NT2/D1 (cell line): Measurements from ENCODE around the gene CRACR2B.

Experiments
- DNase-seq: peaks from one replicate; pipeline ENCODE4 v3.0.0-alpha.2; 2011; ENCODE audit warnings: low read depth, low spot score
- H3K27me3 ChIP-seq: 2 replicates; pipeline ENCODE4 v1.6.0; 2011; ENCODE audit warnings: mild to moderate bottlenecking; ENCODE audit not compliant: insufficient read length, insufficient read depth
- H3K36me3 ChIP-seq: 2 replicates; pipeline ENCODE4 v1.6.1; 2011; ENCODE audit warnings: mild to moderate bottlenecking, low read length, mixed read lengths; ENCODE audit not compliant: insufficient read depth, insufficient read length
- H3K4me1 ChIP-seq: 2 replicates; pipeline ENCODE4 v1.5.1; 2011; ENCODE audit not compliant: insufficient read depth, insufficient read length
- H3K4me3 ChIP-seq: 2 replicates; pipeline ENCODE4 v1.5.1; 2011; ENCODE audit warnings: low read depth; ENCODE audit not compliant: insufficient read length
- H3K9ac ChIP-seq: 2 replicates; pipeline ENCODE4 v1.6.0; 2011; ENCODE audit warnings: low read depth; ENCODE audit not compliant: insufficient read length
- H3K9me3 ChIP-seq: 2 replicates; pipeline ENCODE4 v1.5.1; 2011; ENCODE audit warnings: mild to moderate bottlenecking, low read length; ENCODE audit not compliant: insufficient read depth
- SUZ12 ChIP-seq: IDR thresholded peaks from 2 replicates; pipeline ENCODE4 v1.6.1; 2011; ENCODE audit not compliant: insufficient read length, insufficient read depth; ENCODE audit errors: extremely low read depth
- YY1 ChIP-seq: IDR thresholded peaks from 2 replicates; pipeline ENCODE4 v1.6.1; 2011; ENCODE audit not compliant: insufficient read length, insufficient read depth
- ZNF274 ChIP-seq: IDR thresholded peaks from 2 replicates; pipeline ENCODE4 v1.6.1; 2011; ENCODE audit warnings: mild to moderate bottlenecking, low read depth, low read length

Gene CRACR2B

GRCh38 chr11:797296-798092 is 30.2 kb upstream of the CRACR2B start:
- peak overlapping the region; percentile 94 for H3K4me3 ChIP-seq
- peaks cover 38% of the 10 kb centered on the region for H3K4me1 ChIP-seq
- H3K27me3 ChIP-seq = no peaks in the 10 kb centered on the region
- no peak for DNase-seq
- peak overlapping the region; percentile 88 for H3K9ac ChIP-seq
- TF ChIP-seq SUZ12 = no peak
- no peak for TF ChIP-seq ZNF274
- no peaks in the 10 kb centered on the region for H3K9me3 ChIP-seq
- H3K36me3 ChIP-seq = peaks cover 60% of the 10 kb centered on the region

- no peak for TF ChIP-seq YY1
- TF ChIP-seq ZNF274 = no peak
- TF ChIP-seq SUZ12 = no peak
- Histone ChIP-seq H3K9me3 (no peaks in the 10 kb centered on the region), H3K27me3 (no peaks in the 10 kb centered on the region), H3K9ac (peak within 1 kb of the TSS; percentile 88), H3K4me1 (peaks cover 40% of the 10 kb centered on the region), H3K36me3 (peaks cover 61% of the 10 kb centered on the region), H3K4me3 (peak within 1 kb of the TSS; percentile 94)
- no peak for DNase-seq
Measured at GRCh38 chr11:798093-798713, 29.5 kb upstream of the CRACR2B start, which contains the start of gene SLC25A22. Gene SLC25A22, minus strand, starts transcription at chr11:798281. Its CDS starts 3,275 bp downstream, at chr11:795006.

- Histone ChIP-seq H3K4me3 (no peak overlapping the region), H3K9ac (peak overlapping the region; percentile 50), H3K27me3 (no peaks in the 10 kb centered on the region), H3K4me1 (peaks cover 42% of the 10 kb centered on the region), H3K36me3 (peaks cover 53% of the 10 kb centered on the region), H3K9me3 (no peaks in the 10 kb centered on the region)
- no peak for DNase-seq
- TF ChIP-seq SUZ12 (no peak), YY1 (no peak), ZNF274 (no peak)
Measured at GRCh38 chr11:799641-800316, 27.9 kb upstream of the CRACR2B start.

GRCh38 chr11:800473-800872 is 27.2 kb upstream of the CRACR2B start:
- Histone ChIP-seq H3K4me3 (no peak overlapping the region), H3K9me3 (no peaks in the 10 kb centered on the region), H3K9ac (peak overlapping the region; percentile 21), H3K36me3 (peaks cover 52% of the 10 kb centered on the region), H3K27me3 (no peaks in the 10 kb centered on the region), H3K4me1 (peaks cover 37% of the 10 kb centered on the region)
- TF ChIP-seq SUZ12 (no peak), YY1 (no peak), ZNF274 (no peak)
- no peak for DNase-seq

- Histone ChIP-seq H3K9me3 (no peaks in the 10 kb centered on the region), H3K4me1 (peaks cover 32% of the 10 kb centered on the region), H3K36me3 (peaks cover 52% of the 10 kb centered on the region), H3K9ac (peak overlapping the region; percentile 32), H3K27me3 (no peaks in the 10 kb centered on the region), H3K4me3 (no peak overlapping the region)
- no peak for DNase-seq
- no peak for TF ChIP-seq SUZ12
- no peak for TF ChIP-seq ZNF274
- no peak for TF ChIP-seq YY1
Measured at GRCh38 chr11:801097-801780, 26.5 kb upstream of the CRACR2B start.

GRCh38 chr11:802018-802617 is 25.6 kb upstream of the CRACR2B start:
- Histone ChIP-seq H3K9ac (peak overlapping the region; percentile 5), H3K27me3 (no peaks in the 10 kb centered on the region), H3K36me3 (peaks cover 52% of the 10 kb centered on the region), H3K9me3 (no peaks in the 10 kb centered on the region), H3K4me1 (peaks cover 27% of the 10 kb centered on the region), H3K4me3 (no peak overlapping the region)
- no peak for DNase-seq
- TF ChIP-seq YY1 (no peak), SUZ12 (no peak), ZNF274 (no peak)
